ENCODE measurements around the gene RALGAPA1. TPM values are rescaled to one million over a fixed set of nuclear protein-coding genes. Genes with fewer than 3 reads are reported as not detected.
A peak's percentile ranks its signal among the peaks of the same experiment; 100 is the strongest.

Gene RALGAPA1
- total and polyA plus RNA-seq, 2 of the 13 experiments (the other 11 are each of a cell fraction or from before 2014, with no cell fraction given), result 65.0 to 89.2 TPM

- TF ChIP-seq, protein P1, sequence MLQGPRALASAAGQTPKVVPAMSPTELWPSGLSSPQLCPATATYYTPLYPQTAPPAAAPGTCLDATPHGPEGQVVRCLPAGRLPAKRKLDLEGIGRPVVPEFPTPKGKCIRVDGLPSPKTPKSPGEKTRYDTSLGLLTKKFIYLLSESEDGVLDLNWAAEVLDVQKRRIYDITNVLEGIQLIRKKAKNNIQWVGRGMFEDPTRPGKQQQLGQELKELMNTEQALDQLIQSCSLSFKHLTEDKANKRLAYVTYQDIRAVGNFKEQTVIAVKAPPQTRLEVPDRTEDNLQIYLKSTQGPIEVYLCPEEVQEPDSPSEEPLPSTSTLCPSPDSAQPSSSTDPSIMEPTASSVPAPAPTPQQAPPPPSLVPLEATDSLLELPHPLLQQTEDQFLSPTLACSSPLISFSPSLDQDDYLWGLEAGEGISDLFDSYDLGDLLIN (CRISPR knock-in tag; IDR thresholded peaks at IDR 0.05; ENCODE audit: borderline replicate concordance), result peak; percentile 81; the same call in 1 of the 2 replicates
Observed at GRCh38 chr14:35747379-35747778, 61.7 kb downstream of the RALGAPA1 start (continued).

GRCh38 chr14:35742442-35742841 lies 66.7 kb downstream of the RALGAPA1 start:
- in situ Hi-C loops (cut with HindIII; ENCODE audit: extremely low pct_ligation_motif_present, low pct_unique_long_range_greater_than_20kb) (no loop called here), intact Hi-C loops (cut with micrococcal nuclease; ENCODE audit: unreplicated experiment) (no loop called here)
- no peak overlapping the region for H3K4me2 ChIP-seq (ENCODE audit: low read depth, low read length)
- POLR2A ChIA-PET, result interaction anchor here (0.7 kb wide), 1 partner anchor 625 kb away, joined by 3 read pairs; no protein-coding TSS in a partner anchor
- no peak overlapping the region for H3K4me3 ChIP-seq (replicated peaks in 1 of 3; ENCODE audit: insufficient read depth in 1 of 3, low read depth in 2 of 3, low read length in 3 of 3)
- no peak for TF ChIP-seq FOXP1 (IDR thresholded peaks at IDR 0.05)
- TF ChIP-seq FOXP1 (CRISPR knock-in tag; IDR thresholded peaks at IDR 0.05), result no peak
- no peak for TF ChIP-seq ZNF333 (CRISPR knock-in tag; IDR thresholded peaks at IDR 0.05; ENCODE audit: borderline replicate concordance)
- TF ChIP-seq KDM5A (IDR thresholded peaks at IDR 0.05; ENCODE audit: borderline replicate concordance, low read length), result 0 out of 2 replicates have a peak, but pooled peaks have one; percentile 11
- H3K27me3 ChIP-seq (ENCODE audit: control insufficient read depth in 1 of 2, insufficient read depth in 2 of 2, low read length in 2 of 2), result no peaks in the 10 kb centered on the region
- no peak overlapping the region for H2AFZ ChIP-seq (ENCODE audit: low read length)
- peaks cover 15 to 61% of the 10 kb centered on the region in 2 experiments for H3K36me3 ChIP-seq (replicated peaks in 1 of 2; ENCODE audit: control insufficient read depth in 1 of 2, insufficient read depth in 2 of 2, low read length in 2 of 2)
- no peaks in the 10 kb centered on the region for H3K4me1 ChIP-seq (ENCODE audit: insufficient read depth, low read length)
- no peaks in the 10 kb centered on the region for H3K79me2 ChIP-seq (ENCODE audit: insufficient read depth, low read length)
- no TSS peak for BruUV-seq (replicated peaks)
- H3K9ac ChIP-seq (ENCODE audit: insufficient read depth, low read depth, low read length), result no peak overlapping the region
- H3K27ac ChIP-seq (ENCODE audit: extremely low read length, insufficient read depth, low read length), result no peak overlapping the region
- CTCF ChIA-PET (ENCODE audit: low intra/inter-chr PET ratio, low total read pairs), result no interaction called here
- no peaks in the 10 kb centered on the region for H4K20me1 ChIP-seq (ENCODE audit: insufficient read depth, low read length)
- no peak for DNase-seq (ENCODE audit: low spot score)
- FAIRE-seq, result no peak
- H3K9me3 ChIP-seq (ENCODE audit: low read length), result no peaks in the 10 kb centered on the region
- no peak for ATAC-seq
- 98% methylated on average over 1 of the region's 1 CpG for WGBS (ENCODE audit: low lambda C conversion rate)

DNA sequence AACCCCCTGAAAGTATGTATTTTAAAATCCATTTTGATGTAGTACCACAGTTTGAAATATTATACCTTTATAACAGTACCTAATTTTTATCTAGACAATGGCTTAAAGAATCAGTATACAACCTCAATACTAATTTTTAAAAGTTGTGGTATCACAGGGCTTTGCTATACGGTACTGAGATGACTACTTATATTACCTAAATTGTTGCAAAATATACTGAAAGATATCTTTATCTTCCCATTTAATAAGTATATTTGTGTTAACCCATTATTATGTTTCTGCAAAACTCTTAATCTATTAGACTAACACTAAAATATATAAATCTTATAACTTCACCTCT lies 67.1 kb downstream of the RALGAPA1 start:
- Histone ChIP-seq H2AFZ (ENCODE audit: low read length) (no peak overlapping the region), H3K27me3 (ENCODE audit: control insufficient read depth in 1 of 2, insufficient read depth in 2 of 2, low read length in 2 of 2) (no peaks in the 10 kb centered on the region), H3K27ac (ENCODE audit: extremely low read length, insufficient read depth, low read length) (no peak overlapping the region), H4K20me1 (ENCODE audit: insufficient read depth, low read length) (no peaks in the 10 kb centered on the region), H3K4me3 (replicated peaks in 1 of 3; ENCODE audit: insufficient read depth in 1 of 3, low read depth in 2 of 3, low read length in 3 of 3) (no peak overlapping the region), H3K79me2 (ENCODE audit: insufficient read depth, low read length) (no peaks in the 10 kb centered on the region), H3K4me2 (ENCODE audit: low read depth, low read length) (no peak overlapping the region), H3K4me1 (ENCODE audit: insufficient read depth, low read length) (no peaks in the 10 kb centered on the region), H3K36me3 (replicated peaks in 1 of 2; ENCODE audit: control insufficient read depth in 1 of 2, insufficient read depth in 2 of 2, low read length in 2 of 2) (peaks cover 16 to 60% of the 10 kb centered on the region in 2 experiments), H3K9ac (ENCODE audit: insufficient read depth, low read depth, low read length) (no peak overlapping the region), H3K9me3 (ENCODE audit: low read length) (no peaks in the 10 kb centered on the region)
- BruUV-seq (replicated peaks), result no TSS peak
- ChIA-PET CTCF (ENCODE audit: low intra/inter-chr PET ratio, low total read pairs) (no interaction called here), POLR2A (interaction anchor here (0.7 kb wide), 1 partner anchor 624 kb away, joined by 3 read pairs; no protein-coding TSS in a partner anchor)
- 96% methylated on average over 1 of the region's 1 CpG for WGBS (ENCODE audit: low lambda C conversion rate)
- DNase-seq (ENCODE audit: low spot score) (no peak), ATAC-seq (no peak), FAIRE-seq (no peak)
- intact Hi-C loops (cut with micrococcal nuclease; ENCODE audit: unreplicated experiment) (no loop called here), in situ Hi-C loops (cut with HindIII; ENCODE audit: extremely low pct_ligation_motif_present, low pct_unique_long_range_greater_than_20kb) (no loop called here)
- no peak for TF ChIP-seq MYNN (CRISPR knock-in tag; IDR thresholded peaks at IDR 0.05; ENCODE audit: low read depth)
- TF ChIP-seq SETDB1 (CRISPR knock-in tag; IDR thresholded peaks at IDR 0.05; ENCODE audit: borderline replicate concordance), result no peak
- TF ChIP-seq, protein P2, sequence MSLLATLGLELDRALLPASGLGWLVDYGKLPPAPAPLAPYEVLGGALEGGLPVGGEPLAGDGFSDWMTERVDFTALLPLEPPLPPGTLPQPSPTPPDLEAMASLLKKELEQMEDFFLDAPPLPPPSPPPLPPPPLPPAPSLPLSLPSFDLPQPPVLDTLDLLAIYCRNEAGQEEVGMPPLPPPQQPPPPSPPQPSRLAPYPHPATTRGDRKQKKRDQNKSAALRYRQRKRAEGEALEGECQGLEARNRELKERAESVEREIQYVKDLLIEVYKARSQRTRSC (CRISPR knock-in tag; IDR thresholded peaks at IDR 0.05; ENCODE audit: low read depth), result no peak
- no peak for TF ChIP-seq ZNF280B (CRISPR knock-in tag; IDR thresholded peaks at IDR 0.05; ENCODE audit: borderline replicate concordance)
- no peak for TF ChIP-seq ETV5 (CRISPR knock-in tag; IDR thresholded peaks at IDR 0.05; ENCODE audit: borderline replicate concordance)
- no peak for TF ChIP-seq NFIB (CRISPR knock-in tag; IDR thresholded peaks at IDR 0.05; ENCODE audit: borderline replicate concordance)
- TF ChIP-seq, protein P3, sequence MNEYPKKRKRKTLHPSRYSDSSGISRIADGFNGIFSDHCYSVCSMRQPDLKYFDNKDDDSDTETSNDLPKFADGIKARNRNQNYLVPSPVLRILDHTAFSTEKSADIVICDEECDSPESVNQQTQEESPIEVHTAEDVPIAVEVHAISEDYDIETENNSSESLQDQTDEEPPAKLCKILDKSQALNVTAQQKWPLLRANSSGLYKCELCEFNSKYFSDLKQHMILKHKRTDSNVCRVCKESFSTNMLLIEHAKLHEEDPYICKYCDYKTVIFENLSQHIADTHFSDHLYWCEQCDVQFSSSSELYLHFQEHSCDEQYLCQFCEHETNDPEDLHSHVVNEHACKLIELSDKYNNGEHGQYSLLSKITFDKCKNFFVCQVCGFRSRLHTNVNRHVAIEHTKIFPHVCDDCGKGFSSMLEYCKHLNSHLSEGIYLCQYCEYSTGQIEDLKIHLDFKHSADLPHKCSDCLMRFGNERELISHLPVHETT (CRISPR knock-in tag; conservative IDR thresholded peaks at IDR 0.05), result no peak
- no peak for TF ChIP-seq TCF7 (IDR thresholded peaks at IDR 0.05; ENCODE audit: low read depth)
